GM23338 (cell line): ENCODE measurements around the gene PDE1C. TPM values are rescaled to one million over a fixed set of nuclear protein-coding genes. Genes with fewer than 3 reads are reported as not detected.

ENCODE experiments used
- ATAC-seq: fragments of 200-7000 bp; cut with Tn5 transposase; 3 replicates; pipeline ENCODE4 v1.9.1; 2020
- DNase-seq: peaks from one replicate; pipeline ENCODE4 v3.0.0-alpha.2; 2015; ENCODE audit warnings: low spot score
- H2AFZ ChIP-seq: fragments of 200-600 bp; sonication (generic); 2 replicates; pipeline ENCODE4 v1.8.0; 2016; ENCODE audit warnings: antibody characterized with exemption, mild to moderate bottlenecking, moderate library complexity
- H3F3A ChIP-seq: fragments of 200-600 bp; sonication (generic); replicated peaks from 2 replicates; pipeline ENCODE4 v1.8.0; 2017; ENCODE audit warnings: antibody characterized with exemption, mixed run types, low read depth
- H3K27ac ChIP-seq: fragments of 200-600 bp; sonication (generic); 2 replicates; pipeline ENCODE4 v1.6.1; 2016; ENCODE audit warnings: low read depth
- H3K27me3 ChIP-seq: fragments of 200-600 bp; sonication (generic); 2 replicates; pipeline ENCODE4 v1.8.0; 2016; ENCODE audit warnings: mild to moderate bottlenecking, mixed run types, moderate library complexity; ENCODE audit not compliant: insufficient read depth
- H3K36me3 ChIP-seq: fragments of 200-600 bp; sonication (generic); 2 replicates; pipeline ENCODE4 v1.8.0; 2016; ENCODE audit warnings: mild to moderate bottlenecking; ENCODE audit not compliant: insufficient read depth
- H3K4me1 ChIP-seq: fragments of 200-600 bp; sonication (generic); 2 replicates; pipeline ENCODE4 v1.8.0; 2016; ENCODE audit warnings: mild to moderate bottlenecking, moderate library complexity; ENCODE audit not compliant: insufficient read depth
- H3K4me2 ChIP-seq: fragments of 200-600 bp; sonication (generic); 2 replicates; pipeline ENCODE4 v1.7.1; 2017; ENCODE audit warnings: mixed run types
- H3K4me3 ChIP-seq: fragments of 200-600 bp; sonication (generic); 2 replicates; pipeline ENCODE4 v1.6.1; 2016; ENCODE audit warnings: mixed run types
- H3K79me2 ChIP-seq: fragments of 200-600 bp; sonication (generic); replicated peaks from 2 replicates; pipeline ENCODE4 v1.8.0; 2017; ENCODE audit warnings: mild to moderate bottlenecking; ENCODE audit not compliant: insufficient read depth
- H3K9me2 ChIP-seq: fragments of 200-600 bp; sonication (generic); 2 replicates; pipeline ENCODE4 v1.8.0; 2017; ENCODE audit not compliant: insufficient read depth
- H4K20me1 ChIP-seq: fragments of 200-600 bp; sonication (generic); replicated peaks from 2 replicates; pipeline ENCODE4 v1.8.0; 2017; ENCODE audit warnings: mild to moderate bottlenecking; ENCODE audit not compliant: insufficient read depth
- H3K27ac Mint-ChIP-seq: 2 replicates; pipeline ENCODE4 v1.8.0; 2020; ENCODE audit warnings: inconsistent platforms, mild to moderate bottlenecking, moderate library complexity, mixed read lengths
- H3K27me3 Mint-ChIP-seq: 3 replicates; pipeline ENCODE4 v1.8.0; 2022; ENCODE audit warnings: low read depth, mild to moderate bottlenecking, moderate library complexity, mixed read lengths, inconsistent platforms; ENCODE audit not compliant: insufficient read depth, poor library complexity
- H3K36me3 Mint-ChIP-seq: 3 replicates; pipeline ENCODE4 v1.8.0; 2021; ENCODE audit warnings: low read depth, mild to moderate bottlenecking, inconsistent platforms, moderate library complexity, mixed read lengths
- H3K4me1 Mint-ChIP-seq: 3 replicates; pipeline ENCODE4 v1.8.0; 2020; ENCODE audit warnings: mild to moderate bottlenecking, inconsistent platforms, mixed read lengths
- H3K4me3 Mint-ChIP-seq: 3 replicates; pipeline ENCODE4 v1.8.0; 2021; ENCODE audit warnings: moderate library complexity, mild to moderate bottlenecking, inconsistent platforms, mixed read lengths
- H3K9me3 Mint-ChIP-seq: 3 replicates; pipeline ENCODE4 v1.8.0; 2020; ENCODE audit warnings: moderate library complexity, mild to moderate bottlenecking, inconsistent platforms, mixed read lengths
- CREB1 ChIP-seq: fragments of 250-450 bp; sonication (Bioruptor Pico); IDR thresholded peaks from 2 replicates; pipeline ENCODE4 v1.5.0; 2020; ENCODE audit warnings: low read depth, mild to moderate bottlenecking, moderate library complexity
- CTCF ChIP-seq, 2 experiments: fragments of 200-600 bp in 1 of 2; sonication (generic) in 1 of 2; conservative IDR thresholded peaks; 2 replicates each; pipeline versions ENCODE4 v1.5.1 to v1.6.1; 2016 to 2017; ENCODE audit warnings: antibody characterized with exemption in 2 of 2, low read depth in 2 of 2, mild to moderate bottlenecking in 2 of 2, moderate library complexity in 1 of 2
- ETS1 ChIP-seq: IDR thresholded peaks from 2 replicates; pipeline ENCODE4 v1.6.1; 2016; ENCODE audit warnings: antibody characterized with exemption
- EZH2 ChIP-seq: fragments of 200-600 bp; sonication (generic); IDR thresholded peaks from one replicate; pipeline ENCODE4 v1.8.0; 2017; ENCODE audit warnings: antibody characterized with exemption, mild to moderate bottlenecking, low read depth; ENCODE audit not compliant: unreplicated experiment
- EZH2phosphoT487 ChIP-seq: fragments of 200-600 bp; sonication (generic); IDR thresholded peaks from one replicate; pipeline ENCODE4 v1.8.1; 2018; ENCODE audit warnings: antibody characterized with exemption; ENCODE audit not compliant: unreplicated experiment
- JUNB ChIP-seq: IDR thresholded peaks from one replicate; pipeline ENCODE4 v1.6.1; 2016; ENCODE audit warnings: antibody characterized with exemption; ENCODE audit not compliant: unreplicated experiment
- NANOG ChIP-seq: IDR thresholded peaks from 2 replicates; pipeline ENCODE4 v1.6.1; 2016; ENCODE audit warnings: antibody characterized with exemption, borderline replicate concordance
- POLR2AphosphoS5 ChIP-seq: IDR thresholded peaks from 2 replicates; pipeline ENCODE4 v1.6.1; 2016; ENCODE audit warnings: antibody characterized with exemption, low read depth
- REST ChIP-seq: IDR thresholded peaks from one replicate; pipeline ENCODE4 v1.6.1; 2018; ENCODE audit warnings: antibody characterized with exemption; ENCODE audit not compliant: unreplicated experiment
- STAT1 ChIP-seq: IDR thresholded peaks from one replicate; pipeline ENCODE4 v1.6.1; 2016; ENCODE audit warnings: antibody characterized with exemption; ENCODE audit not compliant: unreplicated experiment
- ZNF114 ChIP-seq: fragments of 250-450 bp; sonication (Bioruptor Pico); IDR thresholded peaks from 2 replicates; pipeline ENCODE4 v1.5.0; 2020; ENCODE audit warnings: mild to moderate bottlenecking, moderate library complexity
- ZNF331 ChIP-seq: fragments of 250-450 bp; sonication (Bioruptor Pico); IDR thresholded peaks from 2 replicates; pipeline ENCODE4 v1.5.0; 2020; ENCODE audit warnings: low read depth, mild to moderate bottlenecking, moderate library complexity
- ZNF462 ChIP-seq: fragments of 250-450 bp; sonication (Bioruptor Pico); IDR thresholded peaks from 2 replicates; pipeline ENCODE4 v1.5.0; 2020; ENCODE audit warnings: mild to moderate bottlenecking, moderate library complexity
- polyA plus RNA-seq: library from polyadenylated mRNA; unstranded; fragments of >200 nt; fragmentation: Nextera tagmentation; extraction: Ambion mirVana; gene quantifications from 2 replicates; pipeline ENCODE4 v1.2.1, GENCODE V29; 2016
- total RNA-seq: library from RNA; depleted of rRNA; stranded (reverse); fragments of >200 nt; shearing (Covaris generic); gene quantifications from 2 replicates; pipeline ENCODE4 v1.2.3, GENCODE V29; 2014

PDE1C gene
- total and polyA plus RNA-seq, 2 experiments from 2014 or later = 0.28 TPM; not detected in 1

- no peaks in the 10 kb centered on the region for H3K36me3 ChIP-seq
- TF ChIP-seq JUNB = no peak
- no peak for TF ChIP-seq ZNF114 (CRISPR knock-in tag)
- no peak for TF ChIP-seq NANOG
- TF ChIP-seq CTCF (conservative IDR thresholded peaks at IDR 0.05; ENCODE audit: low read depth in 2 of 2) = no peak
- TF ChIP-seq EZH2 = no peak
- TF ChIP-seq REST = no peak
- no peak for TF ChIP-seq ZNF331 (CRISPR knock-in tag)
- no peak for TF ChIP-seq STAT1
- no peak for TF ChIP-seq POLR2AphosphoS5
- TF ChIP-seq ETS1 = no peak
- no peak for TF ChIP-seq EZH2phosphoT487
- TF ChIP-seq ZNF462 (CRISPR knock-in tag) = no peak
- TF ChIP-seq CREB1 (CRISPR knock-in tag) = no peak
- H2AFZ ChIP-seq = no peak overlapping the region
- ATAC-seq = no peak
- H3K4me3 Mint-ChIP-seq = no peak overlapping the region
- H3K79me2 ChIP-seq = no peaks in the 10 kb centered on the region
- H3F3A ChIP-seq = no peaks in the 10 kb centered on the region
- H3K36me3 Mint-ChIP-seq = no peaks in the 10 kb centered on the region
- peaks cover 3% of the 10 kb centered on the region; the same call in 1 of the 2 replicates for H4K20me1 ChIP-seq
- H3K4me1 ChIP-seq = peaks cover 3% of the 10 kb centered on the region; the same call in 1 of the 2 replicates
- H3K4me3 ChIP-seq = no peak overlapping the region
- H3K4me2 ChIP-seq = no peak overlapping the region
- H3K9me2 ChIP-seq = no peaks in the 10 kb centered on the region
- no peak overlapping the region for H3K27ac Mint-ChIP-seq
- DNase-seq = no peak
- peaks cover 3% of the 10 kb centered on the region; the same call in 2 of the 3 replicates for H3K4me1 Mint-ChIP-seq
- H3K9me3 Mint-ChIP-seq = peaks cover 6% of the 10 kb centered on the region; the same call in 2 of the 3 replicates
- H3K27ac ChIP-seq = no peak overlapping the region
- H3K27me3 Mint-ChIP-seq = peaks cover 25% of the 10 kb centered on the region
- peaks cover 37% of the 10 kb centered on the region for H3K27me3 ChIP-seq
These were observed 5.4 kb upstream of the PDE1C start for GRCh38 chr7:32075612-32076011.
